HG02623 (cell line): ENCODE results near the gene RPL5.

Experiments
- ATAC-seq: cut with Tn5 transposase; IDR thresholded peaks from one replicate; pipeline ENCODE4 v1.9.1; 2021; ENCODE audit warnings: moderate library complexity; ENCODE audit not compliant: unreplicated experiment

Gene RPL5

DNA sequence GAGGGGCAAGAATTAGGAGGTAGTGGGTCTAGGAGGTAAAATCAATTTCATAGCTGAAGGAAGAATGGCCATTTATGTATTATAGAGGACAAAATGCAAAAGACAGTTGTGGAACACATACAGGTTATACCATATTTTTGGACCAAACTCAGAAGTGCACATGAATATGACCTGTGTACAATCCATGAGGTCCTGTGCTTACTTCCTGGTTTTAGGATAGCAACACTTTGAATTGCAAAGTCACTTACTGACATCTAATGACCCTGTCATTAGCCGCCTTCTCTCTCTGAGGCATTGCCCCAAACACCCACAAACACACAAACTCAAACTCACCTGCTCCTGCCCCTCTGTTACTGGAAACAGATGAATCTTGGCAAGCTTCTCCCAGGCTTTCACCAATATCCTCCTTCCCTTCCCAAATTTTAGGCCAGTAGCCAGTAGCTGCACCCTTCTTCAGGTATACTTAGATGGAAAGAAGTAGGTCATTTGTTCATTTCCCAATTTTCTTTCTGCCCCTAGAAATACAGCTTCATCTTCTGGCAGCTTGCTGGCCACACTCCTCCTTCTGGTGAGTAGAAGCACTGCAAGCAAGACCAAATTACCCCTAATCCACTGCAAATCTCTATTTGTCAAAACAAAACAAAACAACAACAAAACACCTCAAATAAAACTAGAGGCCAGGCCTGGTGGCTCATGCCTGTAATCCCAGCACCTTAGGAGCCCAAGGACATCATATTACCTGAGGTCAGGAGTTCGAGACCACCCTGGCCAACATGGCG is 13.7 kb upstream of the RPL5 start:
- ATAC-seq = peak; percentile 63

DNA sequence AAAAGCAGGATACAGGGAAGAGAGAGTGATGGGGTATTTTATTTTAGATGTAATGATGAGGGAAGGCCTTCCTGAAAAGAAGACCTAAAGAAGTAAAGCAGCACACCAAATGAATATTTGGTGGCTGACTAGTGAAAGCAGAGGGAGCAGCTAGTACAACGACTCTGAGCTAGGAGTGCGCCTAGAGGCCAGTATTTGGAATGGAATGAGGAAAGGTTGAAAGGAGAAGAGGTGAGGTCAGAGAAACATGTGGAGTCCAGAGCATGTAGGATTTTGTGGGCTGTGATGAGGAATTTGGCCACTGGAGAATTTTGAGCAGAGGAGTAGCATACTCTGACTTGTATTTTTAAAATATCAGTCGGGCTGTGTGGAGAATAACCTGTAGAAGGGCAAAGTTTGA is 11.8 kb upstream of the RPL5 start:
- ATAC-seq = no peak

DNA sequence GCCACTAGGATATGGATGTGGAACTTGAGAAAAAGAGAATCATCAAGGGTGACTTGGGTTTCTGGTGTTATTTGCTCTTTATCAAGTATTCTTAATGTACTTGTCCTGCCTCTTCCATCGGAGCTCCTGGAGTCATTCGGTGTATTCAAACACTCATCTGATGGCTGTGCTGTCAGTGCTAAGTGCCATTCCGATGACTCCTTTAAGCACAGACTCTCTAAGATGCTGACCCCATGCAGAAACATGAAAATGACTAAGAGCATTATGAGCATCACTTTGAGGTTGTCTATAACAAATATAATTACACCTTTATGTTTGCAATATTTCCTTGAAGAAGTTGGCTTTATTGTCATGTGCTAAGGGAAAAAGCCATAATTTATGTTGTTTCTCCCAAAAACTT is 11.3 kb upstream of the RPL5 start:
- ATAC-seq = no peak

DNA sequence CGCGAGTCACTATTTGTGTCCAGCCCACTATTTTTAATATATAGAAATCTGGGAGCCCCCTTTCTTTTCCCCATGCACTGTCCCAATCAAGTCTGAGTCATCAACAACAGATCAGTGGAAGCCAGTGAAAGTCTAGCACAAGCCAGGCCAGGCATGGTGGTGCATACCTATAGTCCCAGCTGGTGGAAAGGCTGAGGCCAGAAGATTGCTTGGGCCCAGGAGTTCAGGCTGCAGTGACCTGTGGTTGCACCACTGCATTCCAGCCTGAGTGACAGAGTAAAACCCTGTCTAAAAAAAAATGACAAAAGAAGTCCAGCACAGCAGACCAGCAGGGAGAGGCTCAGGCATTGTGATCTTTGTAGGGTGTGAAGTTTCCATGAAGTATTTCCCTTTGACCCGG is 9.0 kb upstream of the RPL5 start:
- ATAC-seq = no peak

DNA sequence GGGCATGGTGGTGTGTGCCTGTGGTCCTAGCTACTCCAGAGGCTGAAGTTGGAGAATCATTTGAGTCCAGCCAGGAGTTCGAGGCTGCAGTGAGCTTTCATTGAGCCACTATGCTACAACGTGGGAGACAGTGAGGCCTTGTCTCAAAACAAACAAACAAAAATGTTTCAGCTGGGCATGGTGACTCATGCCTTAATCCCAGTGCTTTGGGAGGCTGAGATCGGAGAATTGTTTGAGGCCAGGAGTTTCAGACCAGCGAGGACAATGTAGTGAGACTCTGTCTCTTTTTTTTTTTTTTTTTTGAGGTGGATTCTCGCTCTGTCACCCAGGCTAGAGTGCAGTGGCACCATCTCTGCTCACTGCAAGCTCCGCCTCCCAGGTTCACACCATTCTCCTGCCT is 5.0 kb upstream of the RPL5 start:
- no peak for ATAC-seq

DNA sequence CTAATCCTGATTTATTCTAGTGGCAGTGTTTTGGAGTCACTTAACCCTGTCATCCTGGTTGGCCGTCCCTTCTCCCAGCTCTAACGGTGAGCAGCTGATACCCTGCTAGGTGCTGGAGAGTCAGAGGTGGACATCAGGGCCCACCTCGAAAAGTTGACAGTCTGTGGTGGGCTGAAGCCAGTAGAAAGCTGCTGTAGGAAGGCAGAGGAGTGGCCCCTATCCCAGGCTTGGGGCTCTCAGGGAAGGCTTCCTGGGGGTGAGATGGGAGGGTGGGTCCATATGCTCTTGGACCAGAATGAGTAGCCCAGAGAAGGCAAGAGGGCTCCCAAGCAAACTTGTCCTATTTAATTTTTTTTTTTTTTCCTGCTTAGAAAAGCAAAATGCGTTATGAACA is 475 bp upstream of the RPL5 start:
- ATAC-seq = no peak

DNA sequence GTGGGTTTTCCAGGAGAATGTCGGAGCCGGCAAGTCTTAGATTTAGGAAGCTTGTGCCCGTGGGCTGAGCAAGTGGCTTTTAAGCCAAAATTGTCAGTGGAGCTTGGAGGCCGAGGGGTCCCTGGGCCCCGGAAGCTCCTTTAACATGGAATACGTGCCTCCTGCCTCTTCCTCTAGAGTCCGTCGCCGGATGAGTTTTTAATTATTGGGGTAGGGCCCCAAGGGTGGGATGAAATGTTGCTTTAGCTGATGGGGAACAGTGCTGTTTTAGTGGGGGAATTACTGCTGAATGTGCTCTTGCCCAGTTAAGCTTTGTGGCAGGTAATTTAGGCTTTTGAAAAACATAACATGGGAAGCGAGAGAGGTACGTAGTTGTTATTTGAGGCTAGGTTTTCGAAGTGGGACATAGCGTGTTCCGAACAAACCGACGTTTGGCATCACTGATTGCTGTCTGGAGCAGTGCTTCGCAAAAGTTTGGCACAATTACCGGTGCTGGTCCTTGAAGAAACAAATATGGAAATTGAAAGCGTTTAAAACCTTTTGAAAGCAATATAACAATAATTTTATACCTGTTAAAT is 786 bp downstream of the RPL5 start:
- no peak for ATAC-seq

DNA sequence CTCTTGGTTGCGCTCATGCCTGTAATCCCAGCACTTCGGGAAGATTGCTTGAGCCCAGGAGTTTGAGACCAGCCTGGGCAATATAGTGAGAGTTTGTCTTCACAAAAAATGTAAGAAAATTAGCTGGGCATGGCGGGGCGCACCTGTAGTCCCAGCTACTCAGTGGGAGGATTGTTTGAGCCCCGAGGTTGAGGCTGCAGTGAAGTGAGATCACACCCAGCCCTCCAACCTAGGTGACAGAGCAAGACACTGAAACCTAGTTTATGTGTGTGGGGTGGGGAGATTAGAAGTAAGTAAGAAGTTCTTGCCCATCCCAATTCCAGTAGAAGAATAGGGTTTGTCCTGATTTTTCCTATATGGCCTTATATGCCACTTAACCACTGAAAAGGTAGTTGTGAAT is 2.0 kb downstream of the RPL5 start:
- no peak for ATAC-seq

DNA sequence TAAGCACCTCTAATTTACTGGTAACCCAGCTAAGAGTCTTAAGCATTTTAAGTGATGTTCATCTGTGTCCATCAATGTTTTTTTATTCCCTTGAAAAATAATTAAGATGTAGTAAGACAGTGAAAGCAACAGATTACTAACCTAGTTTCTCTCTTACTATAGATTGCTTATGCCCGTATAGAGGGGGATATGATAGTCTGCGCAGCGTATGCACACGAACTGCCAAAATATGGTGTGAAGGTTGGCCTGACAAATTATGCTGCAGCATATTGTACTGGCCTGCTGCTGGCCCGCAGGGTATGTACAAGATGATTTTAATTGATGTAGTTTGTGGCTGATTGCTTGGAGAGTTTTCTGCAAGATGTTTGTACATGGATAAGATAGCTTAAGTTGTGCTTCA is 2.8 kb downstream of the RPL5 start:
- ATAC-seq = no peak

DNA sequence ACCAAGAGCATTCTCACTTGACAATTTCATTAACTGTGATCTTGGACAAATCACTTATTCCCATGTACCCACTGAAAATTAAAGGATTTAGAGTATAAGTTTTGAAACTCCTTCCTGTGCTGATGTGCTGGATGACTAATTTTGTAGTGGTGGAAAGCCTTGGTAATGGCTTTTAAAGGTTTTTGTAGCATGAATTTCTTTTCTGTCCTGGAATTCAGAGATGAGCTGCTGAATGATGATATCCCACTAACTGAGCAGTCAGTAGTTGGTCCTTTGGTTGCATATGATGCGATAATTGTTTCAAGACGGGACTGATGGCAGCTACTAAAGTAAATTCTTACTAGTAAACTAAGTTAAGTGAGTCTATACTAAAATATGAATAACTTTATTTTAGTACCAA is 5.2 kb downstream of the RPL5 start:
- no peak for ATAC-seq

DNA sequence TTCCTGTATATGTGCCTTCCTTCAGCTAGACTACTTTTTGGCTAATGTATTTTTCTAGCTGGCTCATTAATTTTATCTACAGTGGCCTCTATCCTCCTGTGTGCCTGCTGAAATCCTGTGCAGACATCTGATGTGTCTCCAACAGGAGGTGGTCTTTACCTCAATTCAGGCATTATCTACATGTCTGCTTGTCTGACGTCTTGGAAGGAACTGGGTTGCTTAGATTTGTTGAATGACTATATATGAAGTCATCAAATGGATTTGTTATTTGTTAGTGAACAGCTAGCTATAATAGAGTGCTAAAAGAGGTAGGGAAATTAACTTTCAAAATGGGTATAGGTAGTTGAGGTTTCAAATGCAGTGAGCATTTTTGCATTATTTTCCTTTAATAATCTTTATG is 6.7 kb downstream of the RPL5 start:
- ATAC-seq = no peak

DNA sequence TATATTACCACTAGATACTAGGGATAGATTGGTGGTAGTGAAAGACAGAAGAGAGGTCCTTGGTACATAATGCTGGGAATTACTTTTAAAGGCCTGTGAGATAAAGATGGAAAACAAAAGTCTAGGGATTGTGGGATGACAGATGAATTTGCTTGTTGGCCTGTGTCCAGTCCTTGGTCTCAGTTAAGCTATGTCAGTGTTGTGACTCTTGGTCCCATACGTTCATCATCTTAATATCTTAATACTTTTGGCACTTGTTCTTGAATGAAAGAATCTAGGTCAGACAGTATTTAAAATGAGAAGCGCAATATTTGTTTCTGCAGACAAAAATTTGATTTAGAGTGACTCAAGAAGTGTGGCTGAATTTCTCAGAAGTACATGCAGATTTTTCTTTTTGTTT is 7.6 kb downstream of the RPL5 start:
- ATAC-seq = no peak

DNA sequence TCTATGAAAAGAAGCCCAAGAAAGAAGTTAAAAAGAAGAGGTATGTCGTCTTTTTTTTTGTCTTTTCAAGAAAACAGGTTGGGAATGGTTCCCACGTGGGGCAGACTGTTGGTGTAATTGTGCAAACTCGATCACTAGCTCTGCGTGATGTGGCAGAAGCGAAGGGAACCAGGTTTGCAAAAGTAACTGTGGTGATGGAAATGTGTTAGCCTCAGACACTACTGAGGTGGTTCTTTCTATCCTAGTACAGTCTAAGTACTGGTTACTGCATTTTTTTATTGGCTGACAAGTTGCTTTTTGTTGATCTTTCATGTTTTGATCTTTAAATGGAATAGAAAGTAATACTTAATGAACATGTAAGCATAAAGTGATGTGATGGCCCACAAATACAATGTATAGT is 8.8 kb downstream of the RPL5 start:
- ATAC-seq = no peak

DNA sequence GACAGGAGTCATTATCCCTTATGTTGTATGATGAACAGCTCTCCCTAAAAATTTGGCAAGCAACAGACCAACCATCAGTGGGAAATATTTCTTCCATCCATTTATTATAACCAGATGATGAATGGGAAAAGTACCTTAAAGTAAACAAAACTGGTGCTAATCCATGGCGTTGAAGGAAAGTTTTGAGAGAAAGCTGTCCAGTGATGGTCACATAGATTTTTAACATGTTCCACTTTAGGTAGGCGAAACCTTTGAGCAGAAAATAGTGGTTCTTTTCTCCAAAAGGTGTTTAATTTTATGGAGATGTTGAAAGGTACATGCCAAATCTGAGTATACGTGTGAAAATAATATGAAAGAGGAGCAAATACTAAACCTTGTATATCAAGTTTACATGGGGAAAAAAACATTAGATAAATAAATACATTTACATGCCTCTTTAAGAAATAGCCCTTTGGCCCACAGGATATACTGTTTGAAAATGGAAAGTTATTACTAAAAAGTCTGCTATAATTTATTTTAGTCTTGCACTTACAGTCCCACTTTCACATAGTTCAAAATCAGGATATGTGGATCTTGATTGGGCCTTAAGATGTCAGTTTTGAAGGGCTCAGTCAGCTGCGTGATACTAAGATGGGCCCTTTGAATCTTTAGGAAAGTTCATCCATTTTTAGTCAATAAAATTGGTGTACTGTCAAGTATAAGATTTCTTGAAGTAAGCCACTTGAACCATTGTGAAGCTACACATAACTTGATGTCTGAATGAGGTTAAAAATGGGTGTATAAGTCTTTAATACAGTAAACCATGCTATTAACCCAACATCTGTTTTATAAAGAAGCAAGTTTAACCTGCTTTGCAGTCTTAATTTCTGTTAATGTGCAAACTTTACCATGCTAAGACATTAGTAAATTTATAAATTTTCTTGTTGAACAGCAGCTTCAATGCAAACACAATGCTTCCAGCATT is 10.5 kb downstream of the RPL5 start:
- no peak for ATAC-seq

DNA sequence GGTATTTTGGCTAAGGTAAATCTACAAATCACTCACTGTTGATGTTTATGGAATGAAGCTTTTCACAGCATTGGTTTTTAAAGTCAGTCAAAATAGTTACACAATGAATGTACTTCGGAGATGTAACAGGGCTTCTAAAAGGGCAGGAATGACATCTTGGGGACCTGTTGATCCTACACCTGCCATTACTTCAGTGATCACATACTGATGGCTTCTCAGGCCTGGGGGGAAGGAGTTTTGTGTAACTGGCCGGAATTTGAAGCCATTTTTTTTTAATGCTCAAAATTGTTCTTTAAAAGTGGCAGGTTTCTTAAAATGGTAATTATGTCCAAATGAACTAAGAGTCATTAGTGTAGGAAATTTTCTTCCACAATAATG is 11.2 kb downstream of the RPL5 start:
- no peak for ATAC-seq

DNA sequence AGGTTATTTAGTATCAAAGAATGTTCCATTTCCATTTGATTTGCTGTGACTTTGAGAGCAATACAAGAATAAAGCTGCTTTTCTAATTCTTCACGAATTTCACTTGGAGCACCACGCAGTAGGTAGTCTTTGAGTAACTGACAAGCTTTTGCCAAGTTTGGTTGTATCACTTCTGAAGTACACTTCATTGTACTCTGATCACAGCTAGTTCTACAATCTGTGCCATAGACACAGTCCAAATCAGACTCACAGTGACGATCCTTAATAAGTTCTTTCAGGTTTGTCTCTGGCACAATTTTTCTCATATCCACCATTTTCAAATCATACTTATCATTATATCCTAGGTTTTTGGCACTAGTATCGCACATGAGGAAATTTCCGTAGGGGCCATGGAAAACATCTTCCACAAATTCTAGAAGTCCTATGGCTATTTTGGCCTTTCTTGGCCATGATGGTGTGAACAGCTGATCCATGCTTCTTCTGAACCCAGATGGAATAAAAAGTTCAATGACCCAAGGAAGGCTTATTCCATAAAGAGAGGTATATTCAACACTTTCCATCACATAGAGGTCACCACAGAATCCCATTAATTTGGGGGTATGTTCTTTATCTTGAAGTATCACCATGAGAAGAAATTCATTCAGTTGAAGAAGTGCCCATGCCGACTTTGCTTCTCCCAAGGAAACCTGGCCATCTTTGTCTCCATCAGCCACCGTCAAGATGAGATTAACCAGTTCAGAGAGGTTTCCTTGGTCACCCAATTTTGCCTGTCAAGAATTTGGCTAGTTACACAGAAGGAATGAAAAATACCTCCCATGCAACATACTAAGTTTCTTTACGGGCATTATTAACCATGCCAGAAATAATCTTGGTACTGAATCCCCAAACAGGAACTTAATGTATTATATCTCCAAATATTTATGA is 11.9 kb downstream of the RPL5 start:
- no peak for ATAC-seq

DNA sequence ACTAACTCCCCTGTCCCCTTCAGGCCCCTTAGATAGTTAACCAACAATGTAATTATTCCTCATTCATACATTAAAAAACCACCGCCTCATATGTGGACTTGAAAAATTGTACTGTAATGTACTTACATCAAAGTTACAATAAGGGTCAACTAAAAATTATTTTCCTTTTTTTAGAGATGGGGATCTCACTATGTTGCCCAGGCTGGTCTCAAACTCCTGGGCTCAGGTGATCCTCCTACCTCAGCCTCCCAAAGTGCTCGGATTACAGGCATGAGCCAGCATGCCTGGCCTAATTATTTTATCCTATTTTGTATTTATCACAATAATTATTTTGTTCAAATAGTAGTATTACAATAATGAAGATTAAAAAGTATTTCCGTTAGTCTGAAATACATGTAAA is 12.6 kb downstream of the RPL5 start:
- no peak for ATAC-seq

DNA sequence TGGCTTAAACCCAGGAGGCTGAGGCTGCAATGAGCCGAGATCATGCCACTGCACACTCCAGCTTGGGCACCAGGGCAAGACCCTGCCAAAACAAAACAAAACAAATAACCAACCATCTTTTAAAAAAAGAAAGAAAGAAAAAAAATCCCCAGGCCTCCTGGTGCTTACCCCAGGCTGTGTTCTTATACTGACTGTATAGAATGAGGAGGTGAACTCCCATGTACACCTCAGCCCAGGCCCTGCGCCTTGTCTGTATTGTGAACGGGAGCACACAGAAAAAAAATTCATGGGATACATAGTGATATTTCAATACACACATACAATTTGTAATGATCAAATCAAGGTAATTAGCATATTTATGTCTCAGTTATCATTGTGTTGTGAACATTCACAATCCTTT is 14.1 kb downstream of the RPL5 start:
- no peak for ATAC-seq

DNA sequence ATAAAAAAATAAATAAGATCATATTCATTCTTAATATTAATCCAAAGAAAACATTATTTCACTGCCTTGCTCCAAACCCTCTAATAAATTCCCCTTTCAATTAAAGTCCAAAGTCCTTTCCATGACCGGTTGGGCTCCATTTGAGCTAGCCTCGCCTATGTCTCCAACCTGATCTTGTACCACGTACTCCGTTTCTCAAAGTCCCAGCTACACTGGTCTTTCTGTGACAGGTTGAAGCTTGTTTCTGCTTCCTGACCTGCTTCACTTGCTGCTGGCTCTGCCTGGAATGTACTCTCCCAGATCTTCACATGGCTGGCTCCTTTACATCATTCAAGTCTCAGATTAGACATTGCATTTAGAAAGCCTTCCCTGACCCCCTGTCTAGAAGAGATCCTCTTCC is 16.4 kb downstream of the RPL5 start:
- ATAC-seq = no peak

DNA sequence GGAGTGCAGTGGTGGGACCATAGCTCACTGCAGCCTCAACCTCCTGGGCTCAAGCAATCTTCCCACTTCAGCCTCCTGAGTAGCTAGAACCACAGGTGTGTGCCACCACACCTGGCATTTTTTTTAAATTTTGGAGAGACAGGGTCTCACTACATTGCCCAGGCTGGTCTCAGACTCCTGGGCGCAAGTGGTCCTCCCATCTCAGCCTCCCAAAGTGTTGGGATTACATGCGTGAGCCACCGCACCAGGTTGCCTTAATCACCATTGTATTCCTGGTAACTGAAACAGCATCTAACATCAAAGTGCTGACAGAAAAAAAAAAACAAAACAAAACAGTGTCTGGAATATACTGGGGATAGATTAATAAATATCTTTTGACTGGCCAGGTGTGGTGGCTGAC is 18.2 kb downstream of the RPL5 start:
- ATAC-seq = no peak

DNA sequence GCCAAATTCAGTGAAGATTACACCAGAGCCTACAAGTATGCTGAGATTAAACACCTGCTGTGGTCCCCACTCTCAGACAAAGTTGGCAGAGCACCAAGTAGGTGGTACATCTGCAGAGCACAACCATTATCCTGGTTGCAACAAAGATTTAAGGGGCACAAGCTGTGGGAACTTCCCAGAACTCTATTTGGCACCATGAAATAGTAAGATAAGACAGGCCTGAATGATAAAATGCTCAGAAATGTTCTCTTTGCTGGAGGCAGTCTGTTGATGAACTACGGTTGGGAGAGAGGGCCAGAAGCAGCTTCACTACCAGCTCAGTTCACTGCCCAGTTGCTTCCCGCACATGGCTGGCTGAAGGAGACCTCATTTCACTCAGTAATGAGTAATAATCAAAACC is 19.9 kb downstream of the RPL5 start:
- ATAC-seq = no peak
